Measurements from ENCODE around the gene DEAF1. TPM values are rescaled to one million over a fixed set of nuclear protein-coding genes. Genes with fewer than 3 reads are reported as not detected.
"Not testable (repeated sequence)": the region's sequence is repeated elsewhere in the genome, so short reads cannot be mapped to it uniquely, and the experiment has no call there.

Gene DEAF1
- total RNA-seq, 1 experiment from 2014 or later = 31.9 TPM

DNA sequence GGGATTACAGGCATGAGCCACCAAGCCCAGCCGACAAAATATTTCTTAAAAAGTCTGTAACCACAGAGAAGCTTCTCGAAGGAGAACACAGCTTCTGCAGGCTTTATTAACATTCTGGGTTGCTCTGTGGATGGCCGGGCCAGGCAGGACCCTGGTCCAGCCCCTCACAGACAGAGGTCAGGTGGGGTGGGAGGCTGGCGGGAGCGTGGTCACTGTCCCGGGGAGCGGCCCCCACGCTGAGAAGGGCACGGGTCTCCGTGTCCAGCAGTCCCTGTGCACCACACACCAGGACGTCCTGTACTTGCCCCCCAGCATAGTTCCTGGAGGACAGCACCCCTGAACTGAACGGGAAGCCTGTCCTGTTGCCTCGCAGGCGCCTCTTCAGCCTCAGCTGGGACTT, 38.6 kb downstream of the DEAF1 start:
- no peak overlapping the region for H3K27ac ChIP-seq (ENCODE audit: low read length)
- no peaks in the 10 kb centered on the region for H3F3A ChIP-seq (ENCODE audit: low read length, unreplicated experiment)
- no peak overlapping the region for H3K9ac ChIP-seq (ENCODE audit: low read length)
- TF ChIP-seq, protein P1, sequence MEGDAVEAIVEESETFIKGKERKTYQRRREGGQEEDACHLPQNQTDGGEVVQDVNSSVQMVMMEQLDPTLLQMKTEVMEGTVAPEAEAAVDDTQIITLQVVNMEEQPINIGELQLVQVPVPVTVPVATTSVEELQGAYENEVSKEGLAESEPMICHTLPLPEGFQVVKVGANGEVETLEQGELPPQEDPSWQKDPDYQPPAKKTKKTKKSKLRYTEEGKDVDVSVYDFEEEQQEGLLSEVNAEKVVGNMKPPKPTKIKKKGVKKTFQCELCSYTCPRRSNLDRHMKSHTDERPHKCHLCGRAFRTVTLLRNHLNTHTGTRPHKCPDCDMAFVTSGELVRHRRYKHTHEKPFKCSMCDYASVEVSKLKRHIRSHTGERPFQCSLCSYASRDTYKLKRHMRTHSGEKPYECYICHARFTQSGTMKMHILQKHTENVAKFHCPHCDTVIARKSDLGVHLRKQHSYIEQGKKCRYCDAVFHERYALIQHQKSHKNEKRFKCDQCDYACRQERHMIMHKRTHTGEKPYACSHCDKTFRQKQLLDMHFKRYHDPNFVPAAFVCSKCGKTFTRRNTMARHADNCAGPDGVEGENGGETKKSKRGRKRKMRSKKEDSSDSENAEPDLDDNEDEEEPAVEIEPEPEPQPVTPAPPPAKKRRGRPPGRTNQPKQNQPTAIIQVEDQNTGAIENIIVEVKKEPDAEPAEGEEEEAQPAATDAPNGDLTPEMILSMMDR (conservative IDR thresholded peaks at IDR 0.05; ENCODE audit: low read depth, low read length) = no peak
- TF ChIP-seq EZH2phosphoT487 (IDR thresholded peaks at IDR 0.05; ENCODE audit: borderline replicate concordance, low read length) (no peak), EZH2 (IDR thresholded peaks at IDR 0.05; ENCODE audit: low read length, unreplicated experiment) (no peak)
- H3K27me3 ChIP-seq (ENCODE audit: low read length) = no peaks in the 10 kb centered on the region
- intact Hi-C loops (cut with micrococcal nuclease) = no loop called here
- H3K4me2 ChIP-seq (ENCODE audit: low read length) = no peak overlapping the region
- no peaks in the 10 kb centered on the region for H3K9me3 ChIP-seq (ENCODE audit: low read length)
- H3K4me1 ChIP-seq (ENCODE audit: insufficient read depth, low read length) = no peaks in the 10 kb centered on the region
- POLR2A ChIA-PET (ENCODE audit: unreplicated experiment) = interaction anchor here (0.6 kb wide), 1 partner anchor 52 kb away, joined by 5 read pairs; no protein-coding TSS in a partner anchor
- H3K79me2 ChIP-seq (ENCODE audit: low read length) = no peaks in the 10 kb centered on the region
- CTCF ChIA-PET = no interaction called here
- no peak for ATAC-seq
- H3K4me3 ChIP-seq (ENCODE audit: low read length) = no peak overlapping the region
- no peak for DNase-seq
- H4K20me1 ChIP-seq (ENCODE audit: low read length) = no peaks in the 10 kb centered on the region
- no peaks in the 10 kb centered on the region for H3K36me3 ChIP-seq (ENCODE audit: low read depth, low read length)
- H3K9me2 ChIP-seq (replicated peaks; ENCODE audit: low read length) = no peaks in the 10 kb centered on the region
- BruUV-seq (replicated peaks) = no TSS peak
- H2AFZ ChIP-seq (ENCODE audit: low read length) = no peak overlapping the region

DNA sequence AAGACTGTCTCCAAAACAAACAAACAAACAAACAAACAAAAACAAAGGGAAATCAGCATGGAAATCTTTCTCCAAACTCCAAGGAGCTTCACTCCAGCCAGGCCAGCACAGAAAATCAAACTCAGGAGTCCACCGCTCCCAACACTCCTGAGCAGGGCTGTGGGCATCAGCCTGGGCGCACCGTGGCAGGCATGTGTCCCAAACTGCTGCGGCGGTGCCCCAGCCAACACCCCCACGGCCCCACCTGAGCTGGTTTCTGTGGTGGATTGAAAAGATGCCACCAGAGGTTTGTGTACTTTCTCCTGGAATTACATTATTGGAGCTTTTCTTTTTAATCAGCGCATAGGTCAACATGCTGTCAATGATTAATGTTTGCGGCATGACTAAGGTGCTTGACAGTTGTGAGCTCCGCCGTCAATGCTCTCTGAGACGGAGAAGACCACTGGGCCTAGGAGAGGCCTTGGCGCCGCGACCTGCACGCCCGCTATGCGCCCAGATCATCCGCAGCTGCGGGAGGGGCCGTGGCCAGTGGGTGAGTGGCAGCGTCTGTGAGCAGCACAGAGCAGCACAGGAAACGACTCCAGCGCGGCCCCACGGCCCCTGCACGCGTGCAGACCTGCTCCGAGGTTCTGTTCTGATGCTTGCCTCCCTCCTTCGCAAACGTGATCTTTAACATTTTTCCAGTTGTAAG, 39.8 kb downstream of the DEAF1 start:
- TF ChIP-seq, protein P1 (conservative IDR thresholded peaks at IDR 0.05; ENCODE audit: low read depth, low read length) = no peak
- no peak for TF ChIP-seq EZH2 (IDR thresholded peaks at IDR 0.05; ENCODE audit: low read length, unreplicated experiment)
- no peak for TF ChIP-seq EZH2phosphoT487 (IDR thresholded peaks at IDR 0.05; ENCODE audit: borderline replicate concordance, low read length)
- Histone ChIP-seq H2AFZ (ENCODE audit: low read length) (no peak overlapping the region), H3K27me3 (ENCODE audit: low read length) (no peaks in the 10 kb centered on the region), H3K79me2 (ENCODE audit: low read length) (no peaks in the 10 kb centered on the region), H3K9me3 (ENCODE audit: low read length) (no peaks in the 10 kb centered on the region), H3K9ac (ENCODE audit: low read length) (no peak overlapping the region), H3K4me2 (ENCODE audit: low read length) (no peak overlapping the region), H3K4me3 (ENCODE audit: low read length) (no peak overlapping the region), H3F3A (ENCODE audit: low read length, unreplicated experiment) (no peaks in the 10 kb centered on the region), H3K4me1 (ENCODE audit: insufficient read depth, low read length) (no peaks in the 10 kb centered on the region), H3K27ac (ENCODE audit: low read length) (no peak overlapping the region), H3K9me2 (replicated peaks; ENCODE audit: low read length) (no peaks in the 10 kb centered on the region), H4K20me1 (ENCODE audit: low read length) (no peaks in the 10 kb centered on the region), H3K36me3 (ENCODE audit: low read depth, low read length) (no peaks in the 10 kb centered on the region)
- DNase-seq (peak; percentile 42), ATAC-seq (peak; percentile 91)
- intact Hi-C loops (cut with micrococcal nuclease) = no loop called here
- POLR2A ChIA-PET (ENCODE audit: unreplicated experiment) = no interaction called here
- no TSS peak for BruUV-seq (replicated peaks)
- CTCF ChIA-PET = no interaction called here

DNA sequence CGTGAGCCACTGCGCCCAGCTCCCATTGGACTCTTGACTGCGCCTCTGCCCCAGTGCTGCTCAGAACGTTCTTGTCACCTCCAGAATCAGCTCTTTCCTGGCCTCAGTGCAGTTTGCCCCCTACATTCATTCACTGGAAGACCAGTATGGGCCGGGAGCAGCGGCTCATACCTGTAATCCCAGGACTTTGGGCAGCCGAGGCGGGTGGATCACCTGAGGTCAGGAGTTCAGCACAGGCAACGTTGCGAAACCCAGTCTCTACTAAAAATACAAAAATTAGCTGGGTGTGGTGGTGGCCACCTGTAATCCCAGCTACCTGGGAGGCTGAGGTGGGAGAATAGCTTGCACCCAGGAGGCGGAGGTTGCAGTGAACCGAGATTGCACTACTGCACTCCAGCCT, 40.6 kb downstream of the DEAF1 start:
- H3K4me1 ChIP-seq (ENCODE audit: insufficient read depth, low read length); H3K27ac ChIP-seq (ENCODE audit: low read length); H3K27me3 ChIP-seq (ENCODE audit: low read length); H3K79me2 ChIP-seq (ENCODE audit: low read length); H3K9me2 ChIP-seq (replicated peaks; ENCODE audit: low read length); DNase-seq; CTCF ChIA-PET; H3F3A ChIP-seq (ENCODE audit: low read length, unreplicated experiment); H3K9ac ChIP-seq (ENCODE audit: low read length); H3K4me2 ChIP-seq (ENCODE audit: low read length); H3K36me3 ChIP-seq (ENCODE audit: low read depth, low read length); POLR2A ChIA-PET (ENCODE audit: unreplicated experiment); H4K20me1 ChIP-seq (ENCODE audit: low read length); H3K9me3 ChIP-seq (ENCODE audit: low read length); intact Hi-C loops (cut with micrococcal nuclease); H2AFZ ChIP-seq (ENCODE audit: low read length); ATAC-seq; H3K4me3 ChIP-seq (ENCODE audit: low read length); BruUV-seq (replicated peaks): not testable (repeated sequence)

Measured in PC-3 (cell line).